ENCODE data around the gene PRKCSH.

Gene PRKCSH

DNA sequence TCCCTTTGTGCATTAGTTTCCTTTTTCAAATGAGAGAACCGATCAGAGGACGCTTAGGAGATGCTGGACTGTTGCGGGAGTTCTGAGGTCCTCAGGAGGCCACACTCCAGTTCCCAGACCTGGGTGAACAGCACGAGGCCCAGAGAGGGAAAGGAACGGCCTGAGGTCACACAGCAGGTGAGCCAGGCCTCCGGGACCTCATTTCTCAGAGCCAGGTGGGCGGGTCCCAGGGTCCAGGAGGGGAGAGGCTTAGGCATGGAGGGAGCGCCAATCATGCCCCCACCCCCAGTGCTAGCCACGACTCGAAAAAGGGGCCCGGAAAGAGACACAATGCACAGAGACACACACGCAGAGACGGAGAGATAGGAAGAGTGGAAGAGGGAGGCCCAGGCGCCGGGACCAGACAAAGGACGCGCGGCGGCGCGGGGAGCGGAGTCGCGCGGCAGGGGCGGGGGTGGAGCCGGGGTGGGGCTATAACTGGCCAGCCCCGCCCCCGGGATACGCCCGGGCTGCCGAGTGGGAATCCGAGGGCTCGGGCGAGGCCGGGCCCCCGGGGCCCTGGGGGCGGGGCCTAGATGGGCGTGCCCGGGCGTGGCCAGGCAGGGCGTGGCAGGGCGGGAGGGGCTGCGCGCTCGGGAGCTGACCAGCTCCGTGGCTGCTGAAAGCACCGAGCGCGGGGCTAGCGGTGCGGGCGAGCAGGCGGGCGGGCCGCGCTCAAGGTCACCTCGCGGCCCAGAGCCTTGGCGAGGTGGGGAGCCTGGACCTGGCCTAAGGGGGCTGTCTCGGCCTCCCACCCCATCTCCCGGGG is 43.9 kb downstream of the PRKCSH start:
- peak; percentile 61 for DNase-seq

DNA sequence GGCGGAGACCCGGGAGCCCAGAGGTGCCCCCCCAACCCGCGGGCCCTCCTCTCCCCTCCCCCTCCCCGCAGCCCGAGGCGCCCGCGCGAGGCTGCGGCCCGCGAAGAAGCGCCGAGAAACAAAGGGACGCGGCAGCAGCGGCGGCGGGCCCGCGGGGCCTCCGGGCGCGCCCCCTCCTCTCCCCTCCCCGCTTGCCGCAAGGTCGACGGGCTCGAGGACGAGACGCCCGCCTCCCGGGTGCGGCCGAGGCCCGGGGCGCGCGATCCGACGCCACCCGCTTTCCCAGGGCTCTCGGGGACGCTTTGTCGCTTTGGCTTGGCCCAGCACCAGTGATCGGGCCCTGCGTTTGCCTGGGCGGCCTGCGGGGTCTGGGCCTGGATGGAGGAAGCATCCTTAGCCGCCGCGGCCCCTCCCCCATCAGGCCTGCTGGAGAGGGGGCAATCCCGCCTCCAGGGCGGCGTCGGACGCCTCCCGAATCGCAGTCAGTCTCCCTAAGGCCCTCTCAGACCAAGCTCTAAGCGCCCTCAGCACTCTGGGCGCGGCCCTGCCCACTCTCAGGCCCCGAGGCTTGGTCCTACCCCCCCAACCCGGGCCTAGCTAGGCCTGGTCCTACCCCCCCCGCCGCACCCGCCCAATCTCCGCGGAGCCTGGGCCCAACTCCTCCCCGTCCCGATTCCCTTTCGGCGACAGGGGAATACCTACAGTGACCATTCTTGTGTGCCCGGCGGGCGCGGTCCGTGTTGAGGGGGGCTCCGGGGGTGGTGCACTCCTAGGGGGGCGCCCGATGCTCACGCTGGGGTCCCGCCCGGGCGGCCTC is 44.7 kb downstream of the PRKCSH start:
- no peak for DNase-seq

DNA sequence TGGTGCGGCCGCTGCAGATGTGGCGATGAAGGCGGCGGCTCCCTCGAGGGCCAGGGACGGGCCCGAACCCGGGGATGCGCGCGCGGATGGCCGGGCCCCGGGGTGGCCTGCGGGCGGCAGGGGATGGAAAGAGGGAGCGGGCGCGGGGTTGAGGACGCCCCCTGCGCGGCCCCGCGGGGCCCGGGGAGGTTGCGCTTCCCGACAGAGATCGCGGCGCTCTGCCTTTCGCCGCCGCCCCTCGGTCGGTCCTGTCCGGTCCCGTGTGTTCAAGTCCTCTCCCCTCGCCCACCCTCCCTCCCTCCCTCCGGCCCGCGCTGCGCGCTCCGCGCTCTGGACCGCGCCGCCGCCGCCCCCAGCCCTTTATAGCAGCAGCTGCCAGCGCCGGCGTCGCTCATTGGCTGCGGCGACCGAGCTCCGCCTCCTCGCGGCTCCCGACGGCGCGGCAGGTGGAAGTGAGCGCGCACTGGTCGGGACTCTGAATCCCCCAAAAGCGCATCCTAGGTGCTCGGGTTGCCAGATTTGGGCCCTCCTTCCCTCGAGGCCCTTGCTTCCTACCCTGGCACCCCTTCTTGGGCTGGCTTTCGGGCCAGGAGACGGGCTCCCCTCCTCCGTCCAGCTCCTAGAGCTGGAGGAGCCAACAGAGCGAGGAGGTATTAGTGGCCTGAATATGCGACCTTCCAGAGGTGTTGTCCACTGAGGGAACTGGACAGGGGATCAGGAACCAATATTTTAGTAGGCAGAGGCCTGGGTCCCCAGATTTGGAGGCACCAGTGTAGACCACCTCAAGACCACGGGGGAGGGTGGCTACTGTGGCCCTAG is 45.5 kb downstream of the PRKCSH start, which contains the start of gene ELAVL3:
ELAVL3 (minus strand) TSS at position 332 of the 819 bp plus-strand sequence. CDS start 438 bp downstream, outside the sequence.
- peak; percentile 16 for DNase-seq

DNA sequence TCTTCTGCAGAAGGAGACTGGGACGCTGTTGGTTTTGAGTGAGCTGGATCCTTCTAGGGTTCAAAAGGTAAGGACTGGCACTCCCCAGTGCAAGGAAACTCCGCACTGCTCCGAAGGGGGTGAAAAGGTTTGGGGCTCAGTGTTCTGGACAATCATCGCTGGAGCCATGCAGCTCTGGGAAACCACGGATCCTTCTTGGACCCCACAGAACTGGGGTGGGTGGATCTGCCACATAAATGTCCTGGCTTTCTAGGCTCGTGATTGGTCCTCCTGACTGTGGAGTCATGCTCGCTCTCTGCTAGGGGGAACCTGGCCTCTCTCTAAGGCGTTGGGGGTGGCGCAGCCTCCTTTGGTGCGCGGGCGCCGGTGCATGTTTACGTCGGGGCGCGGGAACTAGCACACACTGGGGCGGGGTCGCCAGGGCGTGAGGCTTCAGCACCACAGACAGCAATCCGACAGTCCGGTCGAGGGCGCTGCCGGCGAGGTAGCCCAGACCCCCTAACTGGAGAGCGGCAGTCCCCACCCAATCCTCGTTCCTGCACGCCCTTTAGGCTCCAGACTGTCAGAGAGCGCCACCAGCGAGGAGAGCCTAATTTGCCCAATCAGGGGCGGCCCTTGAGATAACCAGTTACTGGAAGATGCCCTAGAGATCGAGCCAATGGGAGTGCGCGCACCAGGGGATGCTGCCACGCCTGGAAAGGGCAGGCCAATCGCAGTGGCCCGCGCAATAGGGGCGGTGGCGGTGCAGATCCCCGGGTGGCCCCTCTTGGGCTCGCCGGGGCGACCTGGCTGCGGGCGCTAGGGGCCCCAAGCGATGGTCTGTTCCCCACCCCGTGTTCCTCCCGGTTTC is 46.3 kb downstream of the PRKCSH start:
- peak; percentile 88 for DNase-seq

DNA sequence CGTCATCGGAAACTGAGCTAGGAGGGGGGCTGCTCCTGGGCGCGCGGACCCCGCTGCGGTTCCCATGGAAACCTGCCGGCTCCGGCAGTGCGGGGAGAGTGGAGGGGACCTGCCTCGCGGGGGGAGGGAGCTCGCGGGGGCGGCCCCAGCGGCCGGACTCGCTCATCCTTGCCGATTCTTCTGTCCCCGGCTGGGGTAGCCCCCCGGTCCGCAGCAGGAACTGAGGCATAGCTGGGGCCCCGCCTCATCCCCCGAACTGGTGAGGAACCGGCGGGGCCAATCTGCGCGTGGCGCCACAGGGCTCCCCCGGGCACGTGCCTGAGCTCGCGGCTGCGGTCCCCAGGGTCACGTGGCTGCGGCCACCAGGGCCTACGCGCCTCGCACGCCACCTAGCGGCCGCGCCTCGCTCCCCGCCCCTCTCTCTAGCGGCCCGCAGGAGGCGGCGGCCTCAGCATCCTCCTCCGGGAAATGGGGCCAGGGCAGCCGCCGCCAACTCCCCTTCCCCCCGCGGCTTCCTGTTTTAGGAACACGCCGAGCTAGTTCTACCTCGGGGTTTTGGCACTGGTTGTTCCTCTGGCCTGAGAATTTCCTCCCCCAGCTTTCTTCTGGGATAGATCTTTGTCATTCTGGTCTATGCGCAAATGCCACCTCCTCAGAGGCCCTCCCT is 47.1 kb downstream of the PRKCSH start:
- peak; percentile 93 for DNase-seq

DNA sequence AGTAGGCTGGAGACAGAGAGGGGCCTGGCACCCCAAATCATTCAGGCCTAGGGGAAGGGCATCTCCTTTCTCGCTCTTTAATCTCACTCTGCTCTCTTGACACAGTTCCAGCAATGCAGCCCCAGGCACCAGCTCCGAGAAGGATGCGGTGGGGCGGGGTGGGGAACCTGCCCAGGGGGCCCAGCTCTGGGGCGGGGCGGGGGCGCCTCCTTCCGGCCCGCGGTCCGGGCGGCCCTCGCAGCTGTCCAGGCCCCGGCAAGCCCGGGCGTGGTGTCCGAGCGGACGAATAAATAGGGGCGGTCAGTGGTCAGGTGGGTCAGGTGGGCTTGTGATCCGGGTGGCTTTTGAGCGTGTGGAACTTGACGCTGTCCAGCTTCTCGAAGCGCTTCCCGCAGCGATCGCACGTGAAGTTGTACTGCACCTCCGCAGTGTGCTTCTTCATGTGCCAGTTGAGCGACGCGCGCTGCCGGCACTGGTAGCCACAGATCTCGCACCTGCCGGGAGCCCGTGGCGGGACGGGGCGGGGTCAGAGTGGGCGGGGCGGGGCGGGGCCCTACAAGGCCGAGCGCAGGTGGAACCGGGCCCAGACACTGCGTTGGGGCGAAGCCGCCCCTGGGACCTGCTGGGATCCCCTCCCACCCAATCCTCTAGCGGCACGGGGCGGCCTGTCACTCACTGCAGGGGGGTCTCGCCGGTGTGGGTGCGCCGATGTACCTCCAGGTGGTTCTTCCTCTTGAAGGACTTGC is 48.1 kb downstream of the PRKCSH start:
- DNase-seq, result no peak

DNA sequence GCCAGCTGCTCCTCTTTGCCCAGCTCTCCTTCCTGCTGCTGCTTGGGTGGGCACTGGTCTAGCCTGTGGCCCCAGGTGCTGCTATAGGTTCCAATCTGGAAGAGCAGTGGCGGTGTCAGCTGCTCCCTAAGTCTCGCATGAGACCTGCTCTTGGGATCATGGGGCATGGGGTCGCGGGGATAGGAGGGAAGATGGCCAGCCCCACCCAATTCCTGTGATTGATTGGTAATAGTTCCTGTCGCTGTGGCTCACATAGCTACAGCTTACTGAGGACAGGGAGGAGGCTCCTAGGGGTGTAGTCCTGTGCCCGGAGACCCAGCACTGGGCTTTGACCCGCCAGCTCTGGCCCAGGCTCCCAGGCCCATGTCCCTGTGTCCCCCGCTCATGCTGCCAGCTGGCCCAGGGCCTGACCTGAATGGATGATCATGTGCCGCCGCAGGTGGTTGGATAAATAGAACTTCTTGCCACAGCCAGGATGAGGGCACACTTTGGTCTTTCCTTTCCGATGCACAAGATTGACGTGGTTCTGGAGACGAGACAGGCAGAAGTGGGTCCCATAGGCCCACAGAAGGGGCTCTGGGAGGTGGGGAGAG is 49.9 kb downstream of the PRKCSH start:
- DNase-seq, result no peak

DNA sequence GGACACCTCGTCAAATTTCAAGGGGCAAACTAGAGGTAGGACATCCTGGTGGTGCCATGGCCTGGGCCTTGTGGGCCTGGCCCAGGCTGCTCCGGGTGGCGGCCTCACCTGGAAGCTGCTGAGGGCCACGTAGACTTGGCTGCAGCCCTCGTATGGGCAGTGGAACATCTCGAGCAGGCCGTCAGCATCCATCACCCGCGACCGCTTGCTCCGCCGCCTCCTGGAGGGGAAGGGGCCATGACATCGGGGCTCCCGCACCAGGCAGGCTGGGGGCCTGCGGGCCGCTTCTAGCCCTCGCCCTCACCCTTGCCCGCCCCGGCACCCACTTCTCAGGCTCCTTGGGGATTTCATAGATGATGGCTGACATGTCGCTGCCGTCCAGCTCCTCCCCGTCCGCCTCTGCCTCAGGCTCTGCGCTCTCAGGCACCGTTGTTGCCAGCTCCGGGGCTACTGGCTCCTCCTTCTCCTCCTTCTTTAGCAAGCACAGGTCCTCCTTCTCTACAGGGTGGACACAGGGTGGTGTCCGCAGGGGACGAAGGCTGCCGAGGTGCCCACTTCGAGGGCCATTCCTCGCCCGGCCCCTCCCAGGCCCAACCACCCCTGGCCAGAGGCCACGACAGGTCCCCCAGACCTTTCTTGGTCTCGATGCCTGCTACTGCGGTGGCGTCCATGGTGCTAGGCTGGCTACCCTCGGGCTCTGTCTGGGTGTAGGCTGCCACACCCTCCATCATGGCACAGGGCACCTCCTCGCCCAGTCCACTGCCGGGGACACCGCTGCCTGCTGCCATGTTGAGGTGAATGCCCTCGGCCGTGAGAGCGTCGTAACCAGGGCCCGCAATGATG is 51.4 kb downstream of the PRKCSH start:
- DNase-seq, result no peak

DNA sequence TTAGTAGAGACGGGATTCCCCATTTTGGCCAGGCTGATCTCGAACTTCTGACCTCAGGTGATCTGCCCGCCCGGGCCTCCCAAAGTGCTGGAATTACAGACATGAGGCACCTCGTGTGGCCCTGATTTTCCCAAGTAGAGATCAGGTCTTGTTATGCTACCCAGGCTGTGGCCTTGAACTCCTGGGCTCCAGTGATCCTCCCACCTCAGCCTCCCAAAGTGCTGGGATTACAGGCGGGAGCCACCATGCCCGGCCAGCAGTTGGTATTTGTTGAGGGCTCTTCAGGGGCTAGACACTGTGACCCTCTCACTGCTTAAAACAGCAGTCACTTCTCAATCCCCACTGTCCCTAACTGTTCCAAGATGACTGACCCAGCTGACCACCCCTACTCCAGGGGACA is 53.9 kb downstream of the PRKCSH start:
- DNase-seq, result no peak

DNA sequence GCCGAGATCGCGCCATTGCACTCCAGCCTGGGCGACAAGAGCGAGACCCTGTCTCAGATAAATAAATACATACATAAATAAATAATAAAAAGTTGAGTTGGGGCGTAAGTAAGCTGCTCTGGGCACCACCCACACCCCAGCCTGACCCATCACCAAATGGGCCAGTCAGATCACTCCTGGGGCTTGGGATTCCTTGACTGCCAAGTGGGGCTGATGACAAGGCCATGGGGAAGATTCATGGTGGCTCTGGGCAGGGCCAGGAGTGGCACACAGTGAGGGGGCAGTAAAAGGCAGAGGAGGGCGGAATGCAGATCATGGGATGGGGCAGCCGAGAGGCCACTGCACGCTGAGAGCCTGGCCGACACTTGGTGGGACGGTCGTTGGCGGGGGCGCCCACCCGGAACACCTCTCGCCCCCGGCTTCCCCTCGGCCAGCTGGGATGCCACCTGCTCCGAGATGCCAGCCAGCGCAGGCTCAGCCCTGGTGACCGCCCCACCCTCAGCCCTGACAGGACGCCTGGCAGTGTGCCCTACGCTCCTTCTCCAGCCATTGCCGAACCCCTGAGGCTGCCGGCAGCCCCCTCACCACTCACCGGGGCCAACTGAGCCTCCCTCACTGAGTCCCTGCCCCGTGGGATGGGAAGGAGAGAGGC is 59.3 kb downstream of the PRKCSH start:
- DNase-seq, result no peak

DNA sequence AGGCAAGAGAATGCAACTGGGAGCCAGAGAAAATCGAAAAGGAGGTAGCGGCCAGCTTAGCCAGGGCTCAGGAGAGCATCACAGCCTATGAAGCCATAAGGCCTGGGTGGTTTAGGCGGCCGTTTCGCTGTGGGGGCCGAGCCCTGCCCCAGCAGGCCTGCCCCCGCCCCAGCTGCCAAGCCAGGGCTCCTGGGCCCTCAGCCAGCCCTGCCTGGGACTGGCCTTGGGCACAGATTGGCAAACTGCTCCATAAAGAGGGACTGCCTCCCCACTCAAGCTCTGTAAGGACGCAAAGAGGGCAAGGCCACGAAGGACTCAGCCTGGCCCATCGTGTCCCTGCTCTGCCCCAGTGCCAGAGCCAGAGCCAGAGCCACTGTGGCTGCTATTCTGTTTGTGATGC is 60.0 kb downstream of the PRKCSH start:
- no peak for DNase-seq

DNA sequence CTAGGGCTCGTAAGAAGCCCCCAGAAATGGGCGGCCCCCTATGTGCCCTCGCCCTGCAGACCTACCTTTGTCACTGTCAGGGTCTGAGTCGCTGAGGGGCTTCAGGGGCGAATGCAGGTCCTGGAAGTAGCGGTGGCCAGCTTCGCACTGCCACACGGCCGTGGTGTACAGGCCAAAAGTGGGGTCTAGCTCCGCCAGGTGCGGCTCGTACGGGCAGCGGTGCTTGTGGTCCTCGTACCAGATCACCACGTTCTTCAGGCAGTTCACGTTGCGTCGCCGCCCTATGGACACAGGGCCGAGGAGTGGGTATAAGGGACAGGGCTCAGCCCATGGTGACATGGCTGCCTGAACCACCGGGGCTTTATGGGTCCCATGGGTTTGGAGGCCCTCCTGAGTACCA is 60.5 kb downstream of the PRKCSH start:
- no peak for DNase-seq

DNA sequence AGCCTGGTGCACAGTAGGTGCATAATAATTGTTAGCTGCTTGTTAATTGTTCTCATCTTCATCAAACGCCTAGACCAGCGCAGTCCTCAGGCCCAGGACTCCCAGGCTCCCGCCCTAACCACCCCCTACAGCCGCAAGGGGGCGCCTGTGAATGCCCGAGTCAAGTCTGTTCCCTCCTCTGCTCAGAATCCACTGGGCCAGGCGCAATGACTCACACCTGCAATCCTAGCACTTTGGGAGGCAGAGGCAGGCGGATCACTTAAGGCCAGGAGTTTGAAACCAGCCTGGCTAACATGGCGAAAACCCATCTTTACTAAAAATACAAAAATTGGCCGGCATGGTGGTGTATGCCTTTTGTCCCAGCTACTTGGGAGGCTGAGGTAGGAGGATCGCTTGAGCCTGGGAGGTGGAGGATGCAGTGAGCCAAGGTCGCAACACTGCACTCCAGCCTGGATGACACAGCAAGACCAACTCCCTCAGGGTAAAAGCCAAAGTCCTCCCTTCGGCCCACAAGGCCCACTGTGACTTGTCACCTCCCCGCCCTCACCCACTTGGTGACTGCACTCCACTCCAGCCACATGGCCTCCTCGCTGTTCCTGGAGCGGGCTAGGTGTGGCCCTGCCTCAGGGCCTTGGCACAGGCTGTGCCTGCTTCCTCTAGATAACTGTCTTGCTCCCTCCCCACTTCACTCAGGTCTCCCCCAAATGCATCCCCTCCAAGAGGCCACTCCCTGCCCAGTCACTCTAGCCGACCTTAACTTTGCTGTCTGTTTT is 61.1 kb downstream of the PRKCSH start:
- DNase-seq, result peak; percentile 80

DNA sequence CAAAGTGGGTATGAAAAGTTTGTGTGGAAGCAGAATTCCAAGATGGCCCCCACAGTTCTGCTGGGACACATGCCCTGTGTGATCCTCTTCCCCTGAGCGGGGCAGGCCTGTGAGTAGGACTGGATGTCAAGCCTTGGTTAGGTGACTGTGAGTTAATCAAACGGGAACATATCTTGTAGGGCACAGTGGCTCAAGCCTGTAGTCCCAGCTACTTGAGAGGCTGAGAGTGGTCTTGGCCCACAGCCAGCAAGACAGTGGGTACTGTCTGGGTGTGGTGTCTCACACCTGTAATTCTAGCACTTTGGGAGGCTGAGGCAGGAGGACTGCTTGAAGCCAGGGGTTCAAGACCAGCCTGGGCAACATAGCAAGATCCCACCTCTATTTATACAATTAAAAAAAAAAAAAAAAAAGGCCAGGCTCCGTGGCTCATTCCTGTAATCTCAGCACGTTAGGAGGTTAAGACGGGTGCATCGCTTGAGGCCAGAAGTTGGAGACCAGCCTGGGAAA is 63.8 kb downstream of the PRKCSH start:
- no peak for DNase-seq

DNA sequence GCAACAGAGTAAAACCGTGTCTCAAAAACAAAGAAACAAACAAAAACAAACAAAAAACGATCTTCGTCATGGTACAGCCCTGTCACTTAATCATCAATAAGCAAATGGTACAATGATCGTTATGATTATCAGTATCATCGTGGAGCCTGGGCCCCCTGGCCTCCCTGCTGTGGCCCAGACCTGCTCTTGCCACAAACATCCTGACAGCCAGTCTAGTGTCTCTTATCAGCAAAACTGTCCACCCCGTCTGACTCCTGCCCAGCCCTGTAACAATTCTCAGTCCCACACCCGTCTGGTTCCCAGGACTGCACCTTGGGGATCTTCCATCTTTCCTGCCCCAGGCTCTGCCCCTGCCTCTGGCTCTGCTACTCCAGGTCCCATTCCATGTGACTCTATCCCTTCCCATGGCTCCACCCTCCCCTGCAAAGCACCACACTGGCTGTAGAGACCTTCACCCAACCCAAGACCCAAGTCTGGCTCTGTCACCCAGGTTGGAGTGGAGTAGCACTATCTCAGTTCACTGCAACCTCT is 64.5 kb downstream of the PRKCSH start:
- DNase-seq, result no peak
